ENCODE data around the gene CRBN. TPM values are rescaled to one million over a fixed set of nuclear protein-coding genes. Genes with fewer than 3 reads are reported as not detected.

The CRBN gene
- polyA plus RNA-seq, 1 experiment: 15.7 TPM

DNA sequence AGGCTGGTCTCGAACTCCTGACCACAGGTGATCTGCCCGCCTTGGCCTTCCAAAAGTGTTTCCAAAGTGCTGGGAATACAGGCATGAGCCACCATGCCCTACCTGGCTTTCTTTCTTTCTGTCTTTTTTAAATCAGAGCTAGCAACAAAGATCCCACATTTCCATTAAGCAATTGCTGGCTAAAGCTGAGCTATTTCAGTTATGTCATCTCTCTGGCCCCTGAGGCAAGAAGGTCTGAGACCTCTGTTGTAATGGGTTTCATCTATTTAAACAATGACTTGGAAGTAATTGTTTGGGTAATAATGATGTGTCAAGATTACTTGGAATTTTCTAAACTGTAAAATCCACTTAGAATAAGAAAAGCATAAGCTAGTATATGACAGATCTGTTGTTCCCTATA is 30.2 kb upstream of the CRBN start:
- TF ChIP-seq CTCF (IDR thresholded peaks at IDR 0.05; ENCODE audit: insufficient read depth, low read depth, low read length): no peak
- POLR2A ChIA-PET: no interaction called here
- CTCF ChIA-PET: interaction anchor here (0.9 to 1.4 kb wide), 2 partner anchors 10 to 14 kb away, joined by 3 read pairs; no protein-coding TSS in a partner anchor
- H3K27me3 ChIP-seq (ENCODE audit: control insufficient read depth, insufficient read depth, low read length): no peaks in the 10 kb centered on the region
- H3K4me3 ChIP-seq (ENCODE audit: low read depth, low read length): no peak overlapping the region
- H3K36me3 ChIP-seq (ENCODE audit: control insufficient read depth, insufficient read depth, low read length): no peaks in the 10 kb centered on the region
- DNase-seq (ENCODE audit: low read depth): no peak

- ChIA-PET CTCF (interaction anchor here (0.9 to 1.4 kb wide), 3 partner anchors 9 to 1076 kb away, joined by 3 read pairs; no protein-coding TSS in a partner anchor), POLR2A (no interaction called here)
- Histone ChIP-seq H3K36me3 (ENCODE audit: control insufficient read depth, insufficient read depth, low read length) (no peaks in the 10 kb centered on the region), H3K27me3 (ENCODE audit: control insufficient read depth, insufficient read depth, low read length) (no peaks in the 10 kb centered on the region), H3K4me3 (ENCODE audit: low read depth, low read length) (no peak overlapping the region)
- TF ChIP-seq CTCF (IDR thresholded peaks at IDR 0.05; ENCODE audit: insufficient read depth, low read depth, low read length): no peak
- DNase-seq (ENCODE audit: low read depth): no peak
Observed at GRCh38 chr3:3209057-3209456, 29.6 kb upstream of the CRBN start.

DNA sequence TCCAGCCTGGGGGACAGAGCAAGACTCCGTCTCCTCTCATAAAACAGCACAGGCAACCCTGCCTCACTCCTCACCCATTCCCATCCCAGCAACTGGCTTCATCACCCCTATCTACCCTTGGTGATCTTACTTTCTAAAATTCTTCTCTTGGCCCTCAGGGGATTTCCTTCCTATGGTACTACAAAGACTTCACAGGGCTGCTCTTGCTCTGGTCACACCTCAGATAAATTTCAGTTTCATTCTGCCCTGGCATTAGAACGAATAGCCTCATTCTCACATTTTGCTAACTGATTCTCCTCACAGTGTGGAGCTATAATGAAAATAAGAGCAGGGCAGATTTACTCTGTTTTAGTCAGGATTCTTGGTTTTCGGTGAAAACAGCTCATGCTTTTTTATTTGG is 22.1 kb upstream of the CRBN start:
- Histone ChIP-seq H3K36me3 (ENCODE audit: control insufficient read depth, insufficient read depth, low read length) (no peaks in the 10 kb centered on the region), H3K4me3 (ENCODE audit: low read depth, low read length) (no peak overlapping the region), H3K27me3 (ENCODE audit: control insufficient read depth, insufficient read depth, low read length) (no peaks in the 10 kb centered on the region)
- DNase-seq (ENCODE audit: low read depth): no peak
- POLR2A ChIA-PET: no interaction called here
- CTCF ChIA-PET: interaction anchor here (0.6 to 3.1 kb wide), 8 partner anchors 15 to 1432 kb away, joined by 3 to 17 read pairs (median 12); no protein-coding TSS in a partner anchor
- TF ChIP-seq CTCF (IDR thresholded peaks at IDR 0.05; ENCODE audit: insufficient read depth, low read depth, low read length): no peak

GRCh38 chr3:3200632-3201212 is 21.2 kb upstream of the CRBN start:
- H3K36me3 ChIP-seq (ENCODE audit: control insufficient read depth, insufficient read depth, low read length): no peaks in the 10 kb centered on the region
- TF ChIP-seq CTCF (IDR thresholded peaks at IDR 0.05; ENCODE audit: insufficient read depth, low read depth, low read length): peak; percentile 80
- no peak for DNase-seq (ENCODE audit: low read depth)
- H3K4me3 ChIP-seq (ENCODE audit: low read depth, low read length): no peak overlapping the region
- no peaks in the 10 kb centered on the region for H3K27me3 ChIP-seq (ENCODE audit: control insufficient read depth, insufficient read depth, low read length)
- ChIA-PET CTCF (interaction anchor here (0.6 to 3.1 kb wide), 18 partner anchors 9 to 1098 kb away, joined by 3 to 17 read pairs (median 5); no protein-coding TSS in a partner anchor), POLR2A (no interaction called here)

DNA sequence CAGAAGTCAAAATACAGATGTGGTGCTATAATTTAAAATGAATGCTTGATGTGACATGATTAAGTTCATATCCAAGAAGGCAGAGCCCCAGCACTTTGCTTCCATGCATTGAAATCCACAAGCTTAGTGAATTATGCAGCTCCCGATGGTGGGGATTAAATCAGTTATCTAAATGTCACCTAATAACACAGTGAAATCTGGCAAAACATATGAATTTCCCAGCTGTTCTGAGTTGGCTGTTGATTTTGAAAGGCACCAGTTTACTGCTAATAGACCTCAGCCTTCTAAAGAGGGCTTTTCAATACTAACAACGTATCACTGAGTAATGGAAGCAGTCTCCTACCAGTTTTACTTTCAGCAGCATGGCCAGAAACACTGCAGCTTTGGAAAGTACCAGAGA is 19.8 kb upstream of the CRBN start:
- H3K27me3 ChIP-seq (ENCODE audit: control insufficient read depth, insufficient read depth, low read length): no peaks in the 10 kb centered on the region
- DNase-seq (ENCODE audit: low read depth): no peak
- no peak overlapping the region for H3K4me3 ChIP-seq (ENCODE audit: low read depth, low read length)
- ChIA-PET CTCF (interaction anchor here (0.7 to 3.1 kb wide), 11 partner anchors 9 to 1096 kb away, joined by 3 to 17 read pairs (median 6); no protein-coding TSS in a partner anchor), POLR2A (no interaction called here)
- TF ChIP-seq CTCF (IDR thresholded peaks at IDR 0.05; ENCODE audit: insufficient read depth, low read depth, low read length): no peak
- H3K36me3 ChIP-seq (ENCODE audit: control insufficient read depth, insufficient read depth, low read length): no peaks in the 10 kb centered on the region

All from BJ (cell line).